Left colon (tissue), 2 donors: ENCODE results near the gene TDRD12. TPM values are rescaled to one million over a fixed set of nuclear protein-coding genes. Genes with fewer than 3 reads are reported as not detected.
"Not testable (repeated sequence)": the region's sequence is repeated elsewhere in the genome, so short reads cannot be mapped to it uniquely, and the experiment has no call there.

ENCODE experiments used
- ATAC-seq: fragments of 200-7000 bp; cut with Tn5 transposase; one replicate; pipeline ENCODE4 v1.9.1; 2020; ENCODE audit warnings: mild to moderate bottlenecking, moderate library complexity
- DNase-seq, 2 donors: peaks; one replicate each; pipeline ENCODE4 v3.0.0-alpha.2; 2020
- intact Hi-C, 2 donors: fragments of 100-400 bp; cut with DNase I in 1 of 2; cut with micrococcal nuclease in 1 of 2; formaldehyde crosslinking; loops; one replicate each; pipeline versions ENCODE4 v1.11.2 to v1.14.0; 2022; cut with DNase I, micrococcal nuclease
- total RNA-seq, 2 donors: library from RNA; stranded (reverse); fragmentation: NEBNext Ultra II Directional; extraction: Animal tissue kit (Norgen Biotek cat#: 25700); gene quantifications; one replicate each; pipeline ENCODE4 v1.2.1, GENCODE V29; 2021
- donor health status: DM: no; HTN: no; CAD: no.
- donor health status: DM: yes; HTN: yes; CAD: no.

TDRD12 gene
- total RNA-seq, 2 donors from 2014 or later: 0.06 TPM

DNA sequence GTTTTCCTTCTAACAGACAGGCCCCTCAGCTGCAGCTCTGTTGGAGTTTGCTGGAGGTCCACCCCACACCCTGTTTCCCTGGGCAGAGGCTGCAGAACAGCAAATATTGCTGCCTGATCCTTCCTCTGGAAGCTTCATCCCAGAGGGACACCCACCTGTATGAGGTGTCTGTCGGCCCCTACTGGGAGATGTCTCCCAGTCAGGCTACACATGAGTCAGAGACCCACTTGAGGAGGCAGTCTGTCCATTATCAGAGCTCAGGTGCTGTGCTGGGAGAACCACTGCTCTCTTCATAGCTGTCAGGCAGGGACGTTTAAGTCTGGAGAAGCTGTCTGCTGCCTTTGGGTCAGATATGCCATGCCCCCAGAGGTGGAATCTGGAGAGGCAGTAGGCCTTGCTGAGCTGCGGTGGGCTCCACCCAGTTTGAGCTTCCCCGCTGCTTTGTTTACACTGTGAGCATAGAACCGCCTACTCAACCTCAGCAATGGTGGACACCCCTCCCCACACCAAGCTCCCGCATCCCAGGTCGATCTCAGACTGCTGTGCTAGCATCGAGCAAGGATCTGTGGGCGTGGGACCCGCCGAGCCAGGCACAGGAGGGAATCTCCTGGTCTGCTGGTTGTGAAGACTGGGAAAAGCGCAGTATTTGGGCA is 67.7 kb downstream of the TDRD12 start:
- ATAC-seq, intact Hi-C loops, DNase-seq: not testable (repeated sequence)

DNA sequence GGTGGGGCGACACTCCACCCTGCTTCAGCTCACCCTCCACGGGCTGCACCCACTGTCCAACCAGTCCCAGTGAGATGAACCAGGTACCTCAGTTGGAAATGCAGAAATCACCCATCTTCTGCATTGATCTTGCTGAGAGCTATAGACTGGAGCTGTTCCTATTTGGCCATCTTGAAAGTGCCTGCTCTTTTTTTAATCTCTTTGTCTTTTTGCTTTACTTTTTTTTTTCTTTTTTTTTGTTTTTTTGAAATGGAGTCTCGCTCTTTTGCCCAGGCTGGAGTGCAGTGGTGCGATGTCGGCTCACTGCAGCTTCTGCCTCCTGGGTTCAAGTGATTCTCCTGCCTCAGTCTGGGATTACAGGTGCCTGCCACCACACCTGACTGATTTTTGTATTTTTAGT is 68.3 kb downstream of the TDRD12 start:
- ATAC-seq, DNase-seq, intact Hi-C loops: not testable (repeated sequence)

DNA sequence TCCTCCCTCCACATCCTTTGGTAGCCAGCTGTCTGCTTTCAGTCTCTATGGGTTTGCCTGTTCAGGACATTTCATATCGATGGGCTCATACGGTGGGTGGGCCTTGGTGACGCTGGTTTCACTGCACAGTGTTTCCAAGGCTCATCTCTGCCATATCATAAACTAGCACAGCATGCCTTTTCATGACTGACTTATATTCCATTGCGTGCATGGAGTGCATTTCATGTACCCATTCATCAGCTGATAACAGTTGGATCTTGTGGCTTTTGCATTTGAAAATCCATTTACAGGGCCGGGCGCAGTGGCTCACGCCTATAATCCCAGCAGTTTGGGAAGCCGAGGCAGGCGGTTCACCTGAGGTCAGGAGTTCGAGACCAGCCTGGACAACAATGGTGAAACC is 69.9 kb downstream of the TDRD12 start:
- intact Hi-C loops: no loop called here
- ATAC-seq: no peak
- DNase-seq: no peak

DNA sequence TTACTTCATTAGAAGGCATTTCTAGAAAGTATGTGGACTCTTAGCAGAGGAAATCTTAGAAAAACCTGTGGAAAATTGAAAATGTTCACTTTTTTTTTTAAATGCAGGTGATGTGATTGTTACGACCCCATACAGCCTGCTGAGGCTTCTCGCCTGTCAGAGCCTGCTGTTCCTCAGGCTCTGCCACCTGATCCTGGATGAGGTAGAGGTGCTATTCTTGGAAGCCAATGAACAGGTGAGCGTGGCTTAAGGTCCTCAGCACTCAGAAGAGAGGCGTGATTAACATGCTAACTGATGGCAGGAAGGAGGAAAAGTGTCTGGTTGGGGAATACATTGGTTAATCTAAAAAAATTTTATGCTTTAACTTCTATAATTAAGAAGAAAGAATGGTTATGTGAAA is 78.6 kb downstream of the TDRD12 start:
- DNase-seq (no peak), ATAC-seq (no peak)
- intact Hi-C loops: no loop called here

DNA sequence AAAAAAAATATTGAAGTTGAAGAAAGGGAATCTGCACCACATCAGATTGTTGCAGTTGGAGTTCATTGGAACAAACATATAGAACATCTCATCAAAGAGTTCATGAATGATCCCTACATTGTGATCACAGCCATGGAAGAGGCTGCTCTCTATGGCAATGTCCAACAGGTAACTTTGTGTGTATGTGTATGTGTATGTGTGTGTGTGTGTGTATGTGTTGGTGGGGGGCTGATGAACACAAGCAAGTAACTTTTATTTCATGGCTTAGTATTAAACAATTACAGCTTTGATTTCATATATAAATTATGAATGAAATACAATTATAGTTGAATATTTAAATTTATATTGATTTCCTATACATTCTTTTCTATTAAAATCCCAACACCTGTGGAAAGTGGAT is 80.6 kb downstream of the TDRD12 start:
- no peak for DNase-seq
- ATAC-seq: no peak
- intact Hi-C loops: no loop called here

DNA sequence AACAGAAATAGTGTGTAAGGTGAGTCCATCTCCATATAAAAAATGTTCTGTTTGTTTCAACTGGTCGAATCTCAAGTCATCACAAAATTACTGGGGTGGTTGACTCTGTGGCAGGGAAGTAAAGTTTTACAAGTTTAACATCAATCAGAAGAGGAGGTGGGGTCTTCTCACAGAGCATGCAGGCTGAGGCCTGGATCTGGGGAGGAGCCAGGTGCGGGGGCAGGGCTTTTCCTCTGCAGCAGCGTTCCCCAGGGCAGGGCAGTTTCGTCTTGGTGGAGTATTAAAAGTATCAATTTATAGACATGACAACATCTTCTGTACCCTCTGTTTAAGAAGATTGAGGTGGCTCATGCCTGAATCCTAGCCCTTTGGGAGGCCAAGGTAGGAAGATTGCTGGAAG is 81.2 kb downstream of the TDRD12 start:
- no peak for DNase-seq
- intact Hi-C loops: no loop called here
- ATAC-seq: no peak

DNA sequence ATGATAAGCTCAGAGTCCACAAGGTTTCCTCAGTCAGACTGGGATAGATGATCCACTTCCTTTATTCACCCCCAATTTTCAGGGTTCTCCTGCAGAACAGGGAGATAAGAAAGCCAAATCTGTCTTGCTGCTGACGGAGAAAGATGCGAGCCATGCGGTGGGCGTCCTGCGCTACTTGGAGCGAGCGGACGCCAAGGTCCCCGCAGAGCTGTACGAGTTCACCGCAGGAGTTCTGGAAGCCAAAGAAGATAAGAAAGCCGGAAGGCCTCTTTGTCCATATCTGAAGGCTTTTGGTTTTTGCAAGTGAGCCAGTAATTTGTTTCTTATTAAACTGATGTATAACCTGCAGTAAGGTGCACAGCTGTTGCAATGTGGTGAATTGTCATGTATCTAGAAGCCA is 83.3 kb downstream of the TDRD12 start:
- DNase-seq (no peak), ATAC-seq (no peak)
- intact Hi-C loops: no loop called here

DNA sequence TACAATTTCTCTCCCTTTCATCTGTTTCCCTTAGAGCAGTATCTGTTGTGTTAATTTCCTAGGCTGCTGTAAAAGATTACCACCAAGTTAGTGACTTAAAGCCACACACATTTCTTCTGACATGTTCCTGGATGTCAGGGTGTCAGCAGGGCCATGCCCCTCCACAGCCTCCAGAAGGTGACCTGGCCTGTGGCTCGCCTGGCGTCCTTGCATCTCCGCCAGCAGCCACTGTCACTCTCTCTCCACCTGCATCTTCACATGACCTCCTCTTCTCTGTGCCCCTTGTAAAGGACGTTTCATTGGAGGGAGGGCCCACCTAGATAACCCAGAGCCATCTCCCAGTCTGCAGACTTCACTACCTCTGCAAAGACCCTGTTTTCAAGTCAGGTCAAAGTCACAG is 88.7 kb downstream of the TDRD12 start:
- intact Hi-C loops: no loop called here
- DNase-seq (no peak), ATAC-seq (no peak)

DNA sequence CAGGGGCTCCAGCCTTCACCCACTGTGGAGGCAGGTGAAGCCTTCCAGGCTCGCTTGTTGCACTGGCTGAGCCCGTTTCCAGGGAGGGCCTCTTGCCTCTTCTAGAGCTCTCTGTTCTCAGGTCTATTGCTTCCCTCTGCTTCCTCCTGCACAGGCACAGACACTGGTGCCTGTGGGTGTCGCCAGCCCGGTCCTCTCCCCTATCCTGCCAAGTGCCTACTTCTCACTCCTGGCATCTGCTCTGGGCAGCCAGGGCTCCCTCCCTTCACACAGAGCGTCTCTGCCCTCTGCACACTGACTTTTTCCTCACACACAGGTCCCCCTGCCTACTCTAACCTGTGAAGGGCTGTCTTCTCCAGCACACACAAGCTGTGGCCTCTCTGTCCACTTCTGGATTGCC is 89.7 kb downstream of the TDRD12 start:
- peak; percentile 34 for ATAC-seq
- DNase-seq: no peak
- intact Hi-C loops: no loop called here

DNA sequence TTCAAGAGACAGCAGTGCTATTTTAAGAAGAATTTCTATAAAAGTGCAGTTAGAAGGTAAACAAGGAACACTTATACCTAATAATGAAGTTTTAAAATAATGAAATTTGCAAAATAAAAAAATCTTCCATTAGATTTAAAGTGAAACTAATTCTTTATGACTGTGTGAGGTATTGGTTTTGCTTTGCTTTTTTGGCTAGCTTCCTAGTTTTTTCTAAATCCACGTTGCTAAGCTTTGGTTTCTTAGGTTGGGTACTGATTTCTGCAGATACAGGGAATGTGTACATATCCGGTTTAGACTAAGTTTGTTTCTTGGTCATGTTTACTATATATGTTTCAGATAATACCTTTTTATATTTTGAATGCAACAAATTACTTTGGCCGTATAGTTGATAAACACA is 90.2 kb downstream of the TDRD12 start:
- intact Hi-C loops: no loop called here
- ATAC-seq: no peak
- no peak for DNase-seq

DNA sequence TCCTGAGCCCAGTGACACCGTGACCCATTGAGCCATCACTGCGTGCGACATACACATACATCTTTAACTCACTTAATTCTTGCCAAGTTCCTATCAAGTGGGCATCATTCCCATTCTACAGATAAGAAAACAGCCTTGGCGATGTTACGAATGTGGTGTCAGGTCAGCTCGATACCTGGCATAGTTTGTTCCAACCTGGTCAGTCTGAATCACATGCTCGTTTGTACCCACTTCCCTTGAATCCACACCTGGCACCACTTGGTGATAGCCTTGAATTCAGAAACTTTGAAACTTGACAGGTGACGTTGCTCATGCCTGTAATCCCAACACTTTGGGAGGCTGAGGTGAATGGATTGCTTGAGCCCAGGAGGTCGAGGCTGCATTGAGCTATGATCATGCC is 90.9 kb downstream of the TDRD12 start:
- ATAC-seq: no peak
- intact Hi-C loops: no loop called here
- DNase-seq: no peak

DNA sequence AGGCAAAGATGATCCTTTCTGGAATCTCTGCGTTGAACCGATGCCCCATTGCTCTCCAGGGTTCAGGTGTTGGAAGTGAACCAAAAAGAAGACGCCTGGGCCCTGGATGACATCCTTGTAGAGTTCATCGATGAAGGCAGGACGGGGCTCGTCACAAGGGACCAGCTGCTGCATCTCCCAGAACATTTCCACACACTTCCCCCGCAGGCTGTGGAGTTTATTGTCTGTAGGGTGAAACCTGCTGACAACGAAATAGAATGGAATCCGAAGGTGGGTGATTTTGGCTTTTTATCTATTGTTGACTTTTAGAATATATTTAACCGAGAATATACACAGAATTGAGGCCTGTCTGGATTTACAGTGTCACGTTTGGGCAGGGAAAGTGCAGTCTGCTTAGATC is 91.6 kb downstream of the TDRD12 start:
- intact Hi-C loops: no loop called here
- DNase-seq (no peak), ATAC-seq (no peak)

DNA sequence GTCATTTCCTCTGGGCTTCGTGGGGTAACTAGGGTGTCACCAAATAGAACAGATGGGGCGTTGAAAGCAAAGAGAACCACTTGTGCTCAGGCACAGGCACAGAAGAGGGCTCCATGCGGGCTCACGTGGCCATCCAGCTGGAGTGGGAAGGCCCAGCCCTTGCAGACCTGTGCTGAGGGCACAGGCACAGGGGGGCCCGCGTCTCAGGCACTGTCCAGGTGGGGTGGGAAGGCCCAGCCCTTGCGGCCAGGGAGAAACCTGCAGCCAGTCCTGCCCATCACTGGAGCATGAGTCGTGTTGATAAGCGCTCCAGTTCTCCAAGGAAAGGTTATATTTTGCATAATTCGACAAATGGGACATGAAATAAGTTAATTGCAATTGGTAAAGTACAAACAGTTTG is 92.5 kb downstream of the TDRD12 start:
- intact Hi-C loops: no loop called here
- ATAC-seq (no peak), DNase-seq (no peak)

DNA sequence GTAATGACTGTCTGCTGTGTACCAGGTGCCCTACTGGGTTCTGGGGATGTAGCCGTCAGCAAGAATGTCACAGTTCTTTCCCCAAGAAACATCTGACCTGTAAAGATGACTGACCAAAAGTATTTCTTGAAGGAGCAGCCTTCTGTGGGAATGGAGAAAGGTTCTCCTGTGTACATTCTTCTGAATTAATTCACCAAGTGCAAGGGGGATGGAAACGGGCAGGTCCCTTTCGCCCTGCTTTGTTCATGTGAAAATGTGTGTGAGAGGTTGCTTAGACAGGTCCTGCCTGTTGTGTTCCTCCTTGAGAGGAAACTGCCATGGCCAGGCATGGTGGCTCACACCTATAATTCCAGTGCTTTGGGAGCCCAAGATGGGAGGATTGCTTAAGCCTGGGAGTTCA is 93.0 kb downstream of the TDRD12 start:
- ATAC-seq (no peak), DNase-seq (no peak)
- intact Hi-C loops: no loop called here

DNA sequence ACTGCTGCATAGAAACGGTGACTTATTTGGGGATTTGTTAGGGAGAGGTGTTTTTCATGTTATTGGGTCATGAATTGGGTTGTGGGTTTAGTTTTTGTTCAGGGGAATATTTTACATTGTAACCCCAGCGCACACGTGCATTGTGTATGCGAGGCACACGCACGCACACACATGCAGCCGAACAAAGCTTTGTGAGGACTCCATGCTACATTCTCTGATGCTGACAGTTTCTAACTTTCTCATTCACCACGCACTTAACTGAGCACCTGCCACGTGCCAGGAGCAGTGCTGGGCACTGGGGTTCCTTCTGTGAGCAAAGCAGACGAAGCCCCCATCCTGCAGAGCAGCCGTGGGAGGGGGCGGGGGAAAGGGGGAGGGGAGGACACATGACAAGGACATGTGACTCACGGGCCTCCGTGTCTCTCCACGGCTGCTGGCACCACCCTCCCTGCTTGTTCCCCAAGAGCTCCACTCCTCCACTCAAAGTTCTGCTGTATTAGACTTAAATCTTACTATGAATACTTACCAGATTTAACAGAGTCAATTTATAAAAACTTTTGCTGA is 94.4 kb downstream of the TDRD12 start:
- intact Hi-C loops: no loop called here
- ATAC-seq (no peak), DNase-seq (no peak)

DNA sequence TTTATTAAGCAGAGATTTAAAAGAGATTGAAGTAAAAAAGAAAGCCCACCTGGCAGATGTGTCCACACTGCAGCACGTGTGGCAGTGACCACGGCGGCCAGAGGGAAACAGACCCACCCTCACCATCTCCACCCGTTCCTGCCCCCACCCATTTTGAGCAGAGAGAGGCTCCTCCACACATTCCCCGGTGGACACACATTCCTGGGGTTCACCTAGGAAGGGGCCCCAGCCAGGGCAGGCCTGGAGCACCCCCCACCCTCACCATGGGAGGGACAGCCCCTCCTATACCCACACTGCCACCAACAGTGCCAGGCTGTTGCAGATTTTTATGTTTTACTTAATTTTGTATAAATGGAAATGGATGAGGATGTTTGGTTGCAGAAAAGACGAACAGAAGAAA is 95.1 kb downstream of the TDRD12 start:
- intact Hi-C loops: no loop called here
- DNase-seq (no peak), ATAC-seq (no peak)

DNA sequence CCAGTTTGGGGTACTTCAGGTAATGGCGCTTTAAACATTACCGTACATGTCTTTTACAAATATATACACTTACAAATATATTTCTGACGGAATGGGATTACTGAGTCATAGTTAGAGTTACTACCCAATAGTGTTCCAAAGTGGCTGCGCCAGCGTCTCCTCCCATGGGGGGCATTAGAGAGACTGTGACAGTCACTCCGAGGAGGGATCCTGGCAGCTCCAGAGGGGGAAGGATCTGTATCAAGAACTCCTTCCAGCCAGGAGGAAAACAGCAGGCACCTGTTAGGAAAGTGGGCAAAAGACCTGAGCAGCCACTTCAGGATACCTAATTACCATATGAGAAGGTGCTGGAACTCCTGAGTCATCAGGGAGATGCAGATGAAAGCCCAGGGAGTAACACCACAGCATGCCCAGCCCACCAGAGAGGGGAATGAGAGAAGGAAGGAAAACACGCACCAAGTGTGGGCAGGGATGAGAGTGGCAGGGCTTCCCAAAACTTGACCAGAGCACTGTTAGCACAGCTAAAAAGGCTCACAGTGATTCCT is 97.1 kb downstream of the TDRD12 start:
- ATAC-seq (no peak), DNase-seq (no peak)
- intact Hi-C loops: no loop called here

DNA sequence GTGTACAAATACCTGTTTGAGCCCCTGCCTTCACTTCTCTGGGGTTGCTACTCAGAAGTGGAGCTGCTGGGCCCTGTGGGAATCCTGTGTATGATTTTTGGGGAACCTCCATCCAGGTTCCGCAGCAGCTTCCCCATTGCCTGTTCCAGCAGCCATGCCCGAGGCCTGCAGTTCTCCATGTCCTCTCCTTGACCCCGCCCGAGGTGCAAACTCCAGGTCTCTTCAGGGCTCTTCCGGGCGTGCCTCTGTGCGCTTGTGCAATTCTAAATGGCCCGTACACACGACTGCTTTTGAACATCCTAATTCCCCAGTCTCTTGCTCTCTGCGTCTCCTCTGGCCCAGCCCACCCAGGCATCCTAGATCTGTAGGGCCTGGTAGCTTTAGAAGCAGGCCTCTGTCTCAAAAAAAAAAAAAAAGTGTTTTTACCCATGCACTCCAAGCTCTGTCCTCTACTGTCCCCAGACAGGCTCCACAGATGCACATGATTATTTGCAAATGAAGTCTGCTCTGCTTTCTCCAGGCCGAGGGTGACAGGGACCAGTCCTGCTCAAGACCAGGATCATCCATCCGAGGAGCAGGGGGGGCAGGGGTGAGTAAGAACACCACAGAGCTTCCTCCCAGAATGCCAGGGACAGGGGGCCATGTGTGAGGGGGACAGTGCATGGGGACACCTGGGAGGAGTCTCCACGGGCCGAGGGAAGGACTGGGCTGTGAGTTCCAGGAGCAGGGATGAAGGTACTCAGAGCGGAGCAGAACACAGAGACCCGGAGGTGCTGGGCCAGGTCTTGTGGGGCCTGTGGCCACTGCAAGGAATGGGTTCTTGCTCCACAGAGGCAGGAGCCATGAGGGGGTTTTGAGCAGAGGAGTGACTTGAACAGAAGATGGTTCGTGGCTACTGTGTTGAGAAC is 98.3 kb downstream of the TDRD12 start:
- peak in 1 of 2 donors; percentile 15 for DNase-seq
- intact Hi-C loops: no loop called here
- ATAC-seq: peak; percentile 56

DNA sequence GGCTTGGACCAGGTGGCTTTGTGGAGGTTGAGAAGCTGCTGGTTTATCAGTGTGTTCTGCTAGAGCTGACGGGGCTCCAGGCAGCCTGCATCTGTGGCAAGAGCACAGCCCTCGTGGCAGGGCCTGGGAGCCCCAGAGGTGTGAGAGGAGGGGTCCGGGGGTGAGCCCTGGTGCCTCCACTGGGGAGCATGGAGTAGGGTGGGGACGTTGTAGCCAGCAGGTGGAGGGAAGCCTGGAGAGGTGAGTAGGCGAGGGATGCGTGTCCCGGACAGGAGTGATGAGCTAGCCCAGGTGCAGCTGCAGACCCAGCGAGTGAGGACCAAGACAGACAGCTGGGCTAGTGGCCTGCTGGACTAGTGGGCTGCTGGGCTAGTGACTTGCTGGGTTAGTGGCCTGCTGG is 99.0 kb downstream of the TDRD12 start:
- no peak for DNase-seq
- ATAC-seq: no peak
- intact Hi-C loops: no loop called here
